HPDE6-E6E7 (cell line): ENCODE data around the gene DMKN.

Experiments
- DNase-seq: peaks from one replicate; pipeline ENCODE4 v3.0.0; 2011; ENCODE audit warnings: missing footprints; ENCODE audit errors: extremely low spot score

Gene DMKN, protein sequence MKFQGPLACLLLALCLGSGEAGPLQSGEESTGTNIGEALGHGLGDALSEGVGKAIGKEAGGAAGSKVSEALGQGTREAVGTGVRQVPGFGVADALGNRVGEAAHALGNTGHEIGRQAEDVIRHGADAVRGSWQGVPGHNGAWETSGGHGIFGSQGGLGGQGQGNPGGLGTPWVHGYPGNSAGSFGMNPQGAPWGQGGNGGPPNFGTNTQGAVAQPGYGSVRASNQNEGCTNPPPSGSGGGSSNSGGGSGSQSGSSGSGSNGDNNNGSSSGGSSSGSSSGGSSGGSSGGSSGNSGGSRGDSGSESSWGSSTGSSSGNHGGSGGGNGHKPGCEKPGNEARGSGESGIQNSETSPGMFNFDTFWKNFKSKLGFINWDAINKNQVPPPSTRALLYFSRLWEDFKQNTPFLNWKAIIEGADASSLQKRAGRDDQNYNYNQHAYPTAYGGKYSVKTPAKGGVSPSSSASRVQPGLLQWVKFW

GRCh38 chr19:35513628-35514281 lies at the start of gene DMKN:
TSS of gene DMKN (minus strand) at chr19:35513649. CDS start at chr19:35513475, 174 bp downstream.
- peak; percentile 70 for DNase-seq

GRCh38 chr19:35562776-35563175 lies 49.3 kb upstream of the DMKN start:
- DNase-seq, result no peak

GRCh38 chr19:35562336-35562735 lies 48.9 kb upstream of the DMKN start:
- no peak for DNase-seq

DNA sequence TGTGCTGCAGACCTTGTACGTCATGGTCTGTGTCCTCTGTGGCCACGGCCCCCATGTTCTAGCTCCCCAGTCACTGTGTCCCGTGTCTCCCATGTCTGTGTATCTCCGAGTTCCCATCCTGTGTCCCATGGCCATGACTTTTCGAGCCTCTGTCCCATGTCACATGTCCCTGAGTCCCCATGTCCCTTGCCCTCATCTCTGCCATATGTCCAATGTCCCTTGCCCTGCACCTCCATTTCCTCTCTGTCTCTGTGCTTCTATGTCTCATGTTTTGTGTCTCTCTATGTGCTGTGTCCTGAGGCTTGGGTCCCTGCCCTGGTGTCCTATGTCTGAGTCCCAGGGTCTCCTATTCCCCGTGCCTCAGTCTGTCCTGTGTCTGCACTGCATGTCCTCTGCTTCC lies 48.0 kb upstream of the DMKN start:
- DNase-seq, result no peak

DNA sequence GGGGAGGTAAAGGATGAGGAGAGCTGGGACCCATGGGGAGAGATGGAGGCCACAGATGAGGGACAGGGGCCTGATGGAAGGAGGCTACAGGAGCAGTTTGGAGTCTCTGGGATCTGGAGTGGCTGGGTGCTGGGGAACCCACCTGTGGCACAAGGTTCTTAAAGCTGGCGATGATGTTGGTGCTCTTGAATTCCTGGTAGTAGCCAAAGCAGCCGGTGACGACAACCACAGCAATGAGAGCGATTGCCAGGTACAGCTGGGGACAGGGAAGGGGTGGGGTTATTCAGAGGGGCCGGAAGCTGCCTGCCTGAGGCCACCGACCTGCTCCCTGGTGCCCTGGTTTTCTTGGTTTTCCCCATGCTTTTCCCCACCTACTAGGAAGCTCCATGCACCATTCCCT lies 47.2 kb upstream of the DMKN start:
- no peak for DNase-seq

GRCh38 chr19:35560271-35560670 lies 46.8 kb upstream of the DMKN start:
- DNase-seq, result no peak

- no peak for DNase-seq
These were observed 46.3 kb upstream of the DMKN start for GRCh38 chr19:35559781-35560180.

DNA sequence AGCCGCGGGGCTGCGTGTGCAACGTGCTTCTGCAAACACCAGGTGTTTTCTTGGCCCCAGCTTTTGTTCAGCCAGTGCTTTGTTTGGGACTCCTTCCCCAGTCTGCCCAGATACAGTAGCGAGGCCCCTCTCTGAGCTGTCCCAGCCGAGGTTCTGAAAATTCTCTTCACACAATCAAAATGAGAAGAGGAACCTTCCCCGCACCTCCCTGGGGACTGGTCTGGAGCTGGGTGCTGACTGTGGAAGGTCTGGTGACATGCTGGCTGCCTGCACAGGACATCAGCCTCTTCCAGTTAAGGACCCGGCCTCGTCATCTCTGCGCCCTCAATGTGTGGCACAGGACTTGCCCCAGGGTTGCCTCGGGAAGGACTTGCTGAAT lies 45.8 kb upstream of the DMKN start:
- no peak for DNase-seq

DNA sequence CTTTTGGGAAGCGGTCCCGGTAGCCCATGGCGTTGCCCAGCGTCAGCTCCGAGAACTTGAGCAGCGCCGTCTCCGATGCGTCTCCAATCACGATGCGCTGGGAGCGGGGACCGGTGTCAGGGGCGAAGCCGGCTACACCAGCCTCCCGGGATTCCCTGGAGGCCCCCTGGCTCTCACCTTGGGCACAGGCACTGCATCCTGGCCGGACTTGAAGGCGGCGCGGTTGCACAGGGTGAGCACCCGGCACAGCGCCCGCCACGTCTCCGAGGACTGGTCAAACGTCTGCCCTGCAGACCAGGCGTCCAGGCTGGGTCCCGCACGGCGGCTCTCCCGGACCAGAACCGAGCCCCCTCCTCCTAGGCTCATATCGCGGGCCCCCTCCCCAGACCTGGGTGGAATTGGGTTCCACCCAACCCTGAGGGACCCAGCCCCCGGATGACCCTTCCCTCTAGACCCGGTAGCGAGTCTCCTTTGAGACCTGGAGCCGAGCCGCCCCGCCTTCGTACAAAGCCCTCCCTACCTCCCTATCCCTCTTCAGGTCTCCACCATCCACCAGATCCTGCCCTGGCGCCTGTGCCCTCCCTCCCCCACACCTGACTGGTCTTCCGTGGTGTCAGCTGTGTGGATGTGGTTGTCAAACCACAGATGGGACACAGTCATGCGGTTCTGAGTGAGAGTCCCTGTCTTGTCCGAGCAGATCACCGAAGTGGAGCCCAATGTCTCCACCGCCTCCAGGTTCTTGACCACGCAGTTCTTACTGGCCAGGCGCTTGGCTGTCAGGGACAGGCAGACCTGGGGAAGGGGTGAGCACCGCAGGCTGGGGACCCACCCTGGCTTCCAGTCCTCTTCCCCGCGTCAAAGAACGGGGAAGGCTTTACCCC lies 45.2 kb upstream of the DMKN start:
- DNase-seq, result no peak

- no peak for DNase-seq
These were observed 44.3 kb upstream of the DMKN start for GRCh38 chr19:35557539-35558399.

- no peak for DNase-seq
These were observed 43.5 kb upstream of the DMKN start for GRCh38 chr19:35556846-35557538.

DNA sequence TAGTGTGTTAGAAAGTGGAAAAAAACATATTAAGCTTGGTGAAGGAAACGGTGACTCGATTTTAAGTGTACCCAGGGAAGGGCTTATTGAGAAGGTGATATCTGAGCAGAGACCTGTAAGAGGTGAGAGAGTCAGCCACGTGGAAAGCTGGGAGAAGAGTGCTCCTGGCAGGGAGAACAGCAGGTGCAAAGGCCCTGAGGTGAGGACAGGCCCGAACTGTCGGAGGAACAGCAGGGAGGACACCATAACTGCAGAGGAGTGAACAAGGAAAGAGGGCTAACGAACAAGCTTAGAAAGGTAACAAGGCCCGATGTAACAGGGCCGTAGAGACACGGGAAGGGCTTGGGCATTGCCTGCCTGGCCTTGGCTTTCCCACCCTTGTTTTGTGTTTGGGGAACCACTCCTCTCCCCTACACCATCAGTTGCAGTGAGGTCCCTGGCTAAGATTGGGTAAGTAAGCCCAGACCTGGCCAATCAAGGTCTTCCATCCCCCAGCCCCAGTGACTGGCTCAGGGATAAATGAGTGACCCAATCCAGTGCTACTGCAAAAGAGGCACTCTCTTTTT lies 42.7 kb upstream of the DMKN start:
- no peak for DNase-seq

- no peak for DNase-seq
These were observed 42.0 kb upstream of the DMKN start for GRCh38 chr19:35555301-35556005.

DNA sequence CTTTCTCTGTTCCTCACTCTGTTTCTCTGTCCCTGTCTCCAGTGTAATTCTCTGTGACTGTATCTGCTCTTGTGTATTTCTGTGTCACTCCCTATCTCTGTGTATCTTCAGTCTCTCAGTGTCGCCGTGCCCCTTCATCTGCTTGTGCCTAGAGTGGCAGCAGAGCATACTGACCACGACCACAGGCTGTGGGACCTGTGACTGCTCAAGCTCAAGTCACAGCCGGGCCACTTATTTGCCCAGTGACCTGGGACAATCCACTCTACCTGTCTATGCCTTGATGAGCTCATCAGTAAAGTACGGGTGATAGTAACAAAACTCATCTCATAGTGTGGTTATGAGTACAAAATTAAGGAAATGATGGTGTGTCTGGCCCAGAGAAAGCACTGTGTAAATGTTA lies 40.6 kb upstream of the DMKN start:
- no peak for DNase-seq

- no peak for DNase-seq
These were observed 40.0 kb upstream of the DMKN start for GRCh38 chr19:35553385-35554000.

DNA sequence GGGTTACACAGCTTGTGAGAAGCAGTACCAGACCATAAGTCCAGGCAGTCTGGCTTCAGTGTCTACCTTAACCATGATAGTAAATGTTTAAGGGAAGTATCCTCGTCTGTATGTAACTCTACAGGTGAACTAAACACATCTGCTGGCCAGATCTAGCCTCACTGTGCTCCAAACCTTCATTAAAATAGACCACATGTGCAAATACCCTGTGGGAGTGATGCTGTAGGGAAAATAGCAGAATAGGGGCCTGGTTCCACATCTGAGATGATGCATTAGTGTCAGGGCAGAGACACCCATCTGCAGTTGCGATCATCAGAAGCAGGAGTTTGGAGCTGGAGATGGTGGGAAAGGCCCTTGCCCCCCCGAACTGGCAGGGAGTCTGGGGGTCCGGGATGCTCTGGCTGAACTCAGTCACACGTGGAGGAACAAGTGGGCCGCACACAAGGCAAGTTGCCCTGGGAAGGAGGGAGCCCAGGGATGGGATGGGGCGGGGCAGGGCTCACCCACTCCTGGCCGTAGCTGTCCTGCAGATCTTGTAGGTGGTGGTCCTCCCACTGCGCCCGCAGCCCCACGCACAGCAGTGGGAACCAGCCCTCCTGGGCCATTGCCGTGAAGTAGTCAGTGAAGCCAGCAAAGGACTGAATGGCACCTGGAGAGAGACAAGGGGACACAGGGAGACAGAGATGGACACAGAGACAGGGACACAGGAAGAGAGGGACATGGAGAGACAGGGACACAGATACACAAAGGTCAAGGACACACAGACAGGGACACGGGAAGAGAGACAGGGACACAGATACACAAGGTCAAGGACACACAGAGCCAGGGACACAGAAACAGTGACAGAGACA lies 39.3 kb upstream of the DMKN start:
- DNase-seq, result no peak

DNA sequence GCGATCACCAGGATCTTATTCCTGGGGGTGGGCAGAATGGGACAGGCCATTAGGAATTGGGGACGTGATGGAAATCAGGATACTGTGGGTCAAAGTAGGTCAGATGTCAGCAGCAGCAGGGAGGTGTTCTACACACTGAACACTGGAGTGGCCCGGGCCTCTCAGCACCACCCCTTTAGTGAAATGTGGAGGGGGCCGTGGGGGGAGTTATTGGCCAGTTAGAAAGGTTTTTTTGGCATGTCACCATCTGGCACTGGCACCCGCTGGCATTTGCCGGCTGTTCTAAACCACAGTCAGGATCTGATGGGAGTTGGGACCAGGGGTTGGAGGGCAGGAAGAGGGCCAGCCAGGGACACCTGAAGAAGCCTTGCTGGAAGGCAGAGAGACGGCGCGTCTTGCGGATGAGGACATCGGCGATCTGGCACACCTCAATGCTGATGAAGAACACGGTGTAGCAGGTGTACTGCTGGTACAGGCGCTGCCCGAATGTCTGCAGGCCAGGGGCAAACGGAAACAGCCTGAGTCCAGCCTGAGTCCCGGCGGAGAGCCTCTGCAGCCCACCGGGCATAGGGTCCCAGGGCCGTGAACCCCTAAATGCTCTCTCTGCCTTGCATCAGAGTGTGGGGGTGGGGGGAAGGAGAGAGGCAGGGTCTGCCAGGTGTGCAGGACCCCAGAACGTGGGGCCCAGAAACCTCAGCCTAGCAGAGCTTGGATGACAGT lies 37.8 kb upstream of the DMKN start:
- DNase-seq, result no peak
